Adrenal gland (tissue), 12 donors: ENCODE data around the gene ST3GAL4. TPM values are rescaled to one million over a fixed set of nuclear protein-coding genes. Genes with fewer than 3 reads are reported as not detected.
"Not testable (repeated sequence)": the region's sequence is repeated elsewhere in the genome, so short reads cannot be mapped to it uniquely, and the experiment has no call there.

ENCODE experiments used
- DNase-seq, 7 donors: peaks; one replicate each; pipeline ENCODE4 v3.0.0-alpha.2; 2019 to 2020
- H3K27ac ChIP-seq, 5 donors: fragments of 200-600 bp; sonication (generic) in 4 of 5; 1 replicate in 3 of 5; 2 replicates in 2 of 5; pipeline versions ENCODE4 v1.5.1 to v1.8.0; 2016 to 2020; ENCODE audit warnings: mild to moderate bottlenecking in 1 of 5
- H3K27me3 ChIP-seq: fragments of 200-600 bp; 2 replicates; pipeline ENCODE4 v1.8.0; 2021
- H3K36me3 ChIP-seq, 2 donors: fragments of 200-600 bp; replicated peaks in 1 of 2; 1 replicate in 1 of 2; 2 replicates in 1 of 2; pipeline versions ENCODE4 v1.5.1 to v1.8.0; 2018 to 2022
- H3K4me1 ChIP-seq, 2 donors: fragments of 200-600 bp; replicated peaks in 1 of 2; 1 replicate in 1 of 2; 2 replicates in 1 of 2; pipeline versions ENCODE4 v1.5.1 to v1.8.0; 2018 to 2021
- H3K4me3 ChIP-seq, 4 donors: fragments of 200-600 bp; sonication (generic) in 3 of 4; one replicate each; pipeline ENCODE4 v1.5.1; 2016 to 2018
- H3K9me3 ChIP-seq, 3 donors: fragments of 200-600 bp; sonication (generic) in 1 of 3; replicated peaks in 1 of 3; 1 replicate in 2 of 3; 2 replicates in 1 of 3; pipeline versions ENCODE4 v1.5.1 to v1.8.0; 2016 to 2021
- CTCF ChIP-seq, 6 experiments: fragments of 450-650 bp in 4 of 6; fragments of 200-600 bp in 2 of 6; sonication (generic) in 1 of 6; IDR thresholded peaks; 1 replicate in 5 of 6; 2 replicates in 1 of 6; pipeline versions ENCODE4 v1.5.1 to v1.8.0; 2016 to 2021; ENCODE audit warnings: antibody characterized with exemption in 6 of 6, mild to moderate bottlenecking in 2 of 6, moderate library complexity in 1 of 6
- POLR2A ChIP-seq, 2 donors: fragments of 450-650 bp; IDR thresholded peaks; one replicate each; pipeline ENCODE4 v1.6.1; 2017; ENCODE audit warnings: antibody characterized with exemption in 2 of 2, mild to moderate bottlenecking in 2 of 2, moderate library complexity in 1 of 2
- WGBS, 4 donors: extraction: QIAGEN DNeasy Blood & Tissue Kit in 2 of 4; methylation state at CpG; one replicate each; pipeline versions ENCODE4 v1.1.5 to v1.1.7; 2013 to 2017; 5-methylcytosine and 5-hydroxymethylcytosine counted together
- intact Hi-C, 2 donors: fragments of 100-400 bp; cut with DNase I; formaldehyde crosslinking; loops; one replicate each; pipeline versions ENCODE4 v1.14.1 to v1.15.0; 2022 to 2023
- polyA plus RNA-seq, 3 donors: library from polyadenylated mRNA; stranded (reverse); fragments of 200-250 nt in 2 of 3; fragments of 350-450 nt in 1 of 3; fragmentation: Illumina TruSeq in 1 of 3; extraction: RNeasy Lipid Tissue Mini Kit (QIAGEN cat#74804) in 1 of 3; gene quantifications; one replicate each; pipeline ENCODE4 v1.2.3, GENCODE V29; 2013 to 2014
- total RNA-seq, 9 donors: library from RNA; depleted of rRNA in 4 of 9; stranded (reverse); fragments of >200 nt in 4 of 9; fragments of 120-200 nt in 1 of 9; fragmentation: NEBNext Ultra II Directional in 1 of 9; extraction: Animal tissue kit (Norgen Biotek cat#: 25700) in 1 of 9; gene quantifications; one replicate each; pipeline versions ENCODE4 v1.1.0 to v1.2.4, GENCODE V29; 2013 to 2023
- donor health status: healthy with polysubstance abuse.
- donor health status: Bipolar disorder and iron deficiency.
- donor health status: DM: yes; HTN: yes; CAD: no.
- donor health status: DM: no; HTN: no; CAD: no.
- donor health status: DM: no; HTN: no; CAD: no.
- donor health status: DM: yes; HTN: yes; CAD: no.

ST3GAL4 gene
- total and polyA plus RNA-seq, 12 donors: 119 to 359 (median 163) TPM

GRCh38 chr11:126308271-126308671, 47.2 kb upstream of the ST3GAL4 start:
- WGBS, 4 donors: 76 to 89% (median 82%) methylated on average over 4 of the region's 4 CpGs
- intact Hi-C loops: no loop called here
- no peak for TF ChIP-seq CTCF (IDR thresholded peaks at IDR 0.05)
- TF ChIP-seq POLR2A (IDR thresholded peaks at IDR 0.05): no peak
- DNase-seq: peak in 1 of 7 donors; percentile 38
- Histone ChIP-seq H3K27ac (no peak overlapping the region), H3K27me3 (no peaks in the 10 kb centered on the region), H3K4me1 (peaks cover 5 to 26% of the 10 kb centered on the region in 2 donors), H3K9me3 (no peaks in the 10 kb centered on the region), H3K36me3 (no peaks in the 10 kb centered on the region), H3K4me3 (no peak overlapping the region)

GRCh38 chr11:126308771-126309170, 46.7 kb upstream of the ST3GAL4 start:
- H3K9me3 ChIP-seq, H3K27me3 ChIP-seq, H3K4me3 ChIP-seq, H3K36me3 ChIP-seq, H3K27ac ChIP-seq, intact Hi-C loops: not testable (repeated sequence)
- DNase-seq: peak in 2 of 7 donors; percentile 5 to 45
- peaks cover 5 to 23% of the 10 kb centered on the region in 2 donors for H3K4me1 ChIP-seq
- 87 to 94% (median 92%) methylated on average over 4 of the region's 4 CpGs for WGBS, 4 donors

GRCh38 chr11:126310200-126310991, 45.1 kb upstream of the ST3GAL4 start:
- peak; percentile 74 to 93 (median 85) for DNase-seq
- H3K4me3 ChIP-seq: no peak overlapping the region
- H3K36me3 ChIP-seq: no peaks in the 10 kb centered on the region
- peak overlapping the region in 1 of 5 donors; percentile 23 for H3K27ac ChIP-seq
- no peaks in the 10 kb centered on the region for H3K27me3 ChIP-seq
- no peak for TF ChIP-seq POLR2A (IDR thresholded peaks at IDR 0.05)
- TF ChIP-seq CTCF (IDR thresholded peaks at IDR 0.05): peak; percentile 65 to 91 (median 88)
- H3K9me3 ChIP-seq: no peaks in the 10 kb centered on the region
- WGBS, 4 donors: 48 to 59% (median 57%) methylated on average over 12 of the region's 12 CpGs
- H3K4me1 ChIP-seq: peaks cover 5 to 17% of the 10 kb centered on the region in 2 donors
- intact Hi-C loops: loop anchor here (5.0 to 10.0 kb wide), 3 partner anchors 124 to 172 kb away; no protein-coding TSS in a partner anchor

DNA sequence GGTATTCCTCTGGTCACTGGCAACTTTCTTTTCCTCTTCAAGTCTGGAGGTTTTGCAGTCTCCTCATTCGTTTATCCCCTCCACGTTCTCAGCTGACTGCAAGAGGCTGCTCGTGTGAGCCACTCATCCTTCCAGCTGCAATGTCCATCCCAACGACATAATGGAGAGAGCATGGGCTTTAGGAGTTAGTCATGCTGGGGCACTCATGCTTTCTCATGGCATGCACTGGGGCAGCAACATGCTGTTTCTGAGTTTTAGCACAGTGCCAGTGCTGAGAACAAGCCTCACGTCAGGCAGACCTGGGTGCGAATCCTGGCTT, 44.5 kb upstream of the ST3GAL4 start:
- Histone ChIP-seq H3K36me3 (no peaks in the 10 kb centered on the region), H3K27ac (peak overlapping the region in 1 of 5 donors; percentile 23), H3K9me3 (no peaks in the 10 kb centered on the region), H3K4me1 (peaks cover 5 to 12% of the 10 kb centered on the region in 2 donors), H3K27me3 (no peaks in the 10 kb centered on the region), H3K4me3 (no peak overlapping the region)
- peak in 1 of 7 donors; percentile 11 for DNase-seq
- WGBS, 4 donors: 53 to 76% (median 60%) methylated on average over 6 of the region's 6 CpGs
- TF ChIP-seq POLR2A (IDR thresholded peaks at IDR 0.05) (no peak), CTCF (IDR thresholded peaks at IDR 0.05) (no peak)
- intact Hi-C loops: loop anchor here (5.0 to 10.0 kb wide), 3 partner anchors 124 to 171 kb away; no protein-coding TSS in a partner anchor
